Esophagus muscularis mucosa (tissue), 4 donors: ENCODE results near the gene PPIL1. TPM values are rescaled to one million over a fixed set of nuclear protein-coding genes. Genes with fewer than 3 reads are reported as not detected.

Source experiments
- DNase-seq: peaks from one replicate; pipeline ENCODE4 v3.0.0-alpha.2; 2017; ENCODE audit errors: extremely low spot score
- H3K27ac ChIP-seq, 4 donors: fragments of 200-600 bp; sonication (generic); replicated peaks in 1 of 4; 1 replicate in 3 of 4; 2 replicates in 1 of 4; pipeline ENCODE4 v1.5.1; 2016 to 2019; ENCODE audit warnings: mild to moderate bottlenecking in 1 of 4
- H3K27me3 ChIP-seq, 4 donors: fragments of 200-600 bp; sonication (generic); one replicate each; pipeline versions ENCODE4 v1.5.1 to v1.6.0; 2016 to 2019
- H3K36me3 ChIP-seq, 4 donors: fragments of 200-600 bp; sonication (generic); one replicate each; pipeline ENCODE4 v1.5.1; 2016 to 2019
- H3K4me1 ChIP-seq, 4 donors: fragments of 200-600 bp; sonication (generic); one replicate each; pipeline ENCODE4 v1.5.1; 2016 to 2019
- H3K4me3 ChIP-seq, 4 donors: fragments of 200-600 bp; sonication (generic); 1 replicate in 2 of 4; 2 replicates in 2 of 4; pipeline ENCODE4 v1.5.1; 2016 to 2019; ENCODE audit warnings: mild to moderate bottlenecking in 4 of 4, moderate library complexity in 1 of 4
- H3K9me3 ChIP-seq, 4 donors: fragments of 200-600 bp; sonication (generic); 1 replicate in 3 of 4; 2 replicates in 1 of 4; pipeline ENCODE4 v1.5.1; 2016 to 2019
- EP300 ChIP-seq: sonication (generic); formaldehyde crosslinking; IDR thresholded peaks from one replicate; pipeline ENCODE4 v1.6.1; 2017; ENCODE audit warnings: antibody characterized with exemption
- POLR2A ChIP-seq: fragments of 450-650 bp; IDR thresholded peaks from one replicate; pipeline ENCODE4 v1.6.1; 2017; ENCODE audit warnings: antibody characterized with exemption, moderate library complexity, mild to moderate bottlenecking, low read depth
- POLR2AphosphoS5 ChIP-seq, 2 donors: sonication (generic); formaldehyde crosslinking; IDR thresholded peaks; one replicate each; pipeline ENCODE4 v1.6.1; 2017; ENCODE audit warnings: antibody characterized with exemption in 2 of 2
- WGBS: methylation state at CpG from one replicate; pipeline ENCODE4 v1.1.5; 2018; 5-methylcytosine and 5-hydroxymethylcytosine counted together
- intact Hi-C: fragments of 100-400 bp; cut with DNase I; formaldehyde crosslinking; loops from one replicate; pipeline ENCODE4 v1.15.1; 2023
- total RNA-seq, 4 donors: library from RNA; depleted of rRNA; stranded (reverse); fragments of >200 nt; gene quantifications; one replicate each; pipeline versions ENCODE4 v1.1.0 to v1.2.1, GENCODE V29; 2016
- TF ChIP-seq, protein P1 (sequence below), 3 experiments: fragments of 200-600 bp in 2 of 3; fragments of 450-650 bp in 1 of 3; sonication (generic) in 2 of 3; IDR thresholded peaks; one replicate each; pipeline ENCODE4 v1.5.1; 2017 to 2019; ENCODE audit warnings: antibody characterized with exemption in 3 of 3, mild to moderate bottlenecking in 2 of 3, moderate library complexity in 1 of 3

Gene PPIL1
- total RNA-seq, 4 donors from 2014 or later, result 17.6 to 30.3 (median 25.4) TPM

DNA sequence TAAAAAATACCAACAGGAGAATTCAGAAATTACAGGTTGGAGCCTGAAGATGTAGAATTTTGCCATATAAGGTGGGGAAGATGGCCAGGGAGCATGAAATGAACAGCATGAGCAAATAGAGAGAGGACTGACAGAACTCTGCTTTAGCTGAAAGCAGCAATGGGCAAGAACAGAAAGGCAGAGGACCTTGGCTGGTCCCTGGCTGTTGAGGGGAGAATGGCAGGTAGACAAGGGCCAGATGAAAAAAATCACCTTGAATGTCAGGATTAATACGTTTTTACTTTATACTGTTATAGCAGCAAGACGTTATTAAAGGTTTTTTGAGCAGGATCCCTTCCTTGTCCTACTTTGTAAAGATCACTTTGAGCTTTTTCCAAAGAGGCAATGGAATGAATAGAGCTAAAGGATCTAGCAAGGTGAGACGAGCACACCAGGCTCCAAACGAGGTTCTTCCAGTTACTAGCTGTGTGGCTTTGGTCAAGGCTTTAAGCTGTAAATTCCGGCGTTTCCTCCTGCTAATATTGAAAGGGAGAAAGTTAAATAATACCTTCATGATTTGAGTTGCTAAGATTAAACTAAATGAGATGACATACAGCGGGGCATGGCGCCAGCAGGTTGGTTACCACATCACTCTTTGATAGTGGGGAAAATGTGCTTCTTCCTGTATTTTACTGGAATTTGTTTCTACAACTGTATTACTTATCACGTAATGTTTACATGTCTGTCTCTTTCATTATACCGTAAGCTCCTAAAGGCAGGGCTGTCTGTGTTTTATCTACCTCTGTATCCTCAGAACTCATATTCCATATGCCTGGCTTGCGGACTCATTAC is 776 bp downstream of the PPIL1 start:
- 10% methylated on average over 11 of the region's 11 CpGs for WGBS
- intact Hi-C loops, result no loop called here
- H3K36me3 ChIP-seq, result peaks cover 0 to 21% (median 5%) of the 10 kb centered on the region in 4 donors
- peak overlapping the region; percentile 84 to 92 (median 88) for H3K27ac ChIP-seq
- DNase-seq, result no peak
- peaks cover 0 to 3% (median 0%) of the 10 kb centered on the region in 4 donors for H3K27me3 ChIP-seq
- no peak for TF ChIP-seq POLR2AphosphoS5 (IDR thresholded peaks at IDR 0.05)
- TF ChIP-seq, protein P1, sequence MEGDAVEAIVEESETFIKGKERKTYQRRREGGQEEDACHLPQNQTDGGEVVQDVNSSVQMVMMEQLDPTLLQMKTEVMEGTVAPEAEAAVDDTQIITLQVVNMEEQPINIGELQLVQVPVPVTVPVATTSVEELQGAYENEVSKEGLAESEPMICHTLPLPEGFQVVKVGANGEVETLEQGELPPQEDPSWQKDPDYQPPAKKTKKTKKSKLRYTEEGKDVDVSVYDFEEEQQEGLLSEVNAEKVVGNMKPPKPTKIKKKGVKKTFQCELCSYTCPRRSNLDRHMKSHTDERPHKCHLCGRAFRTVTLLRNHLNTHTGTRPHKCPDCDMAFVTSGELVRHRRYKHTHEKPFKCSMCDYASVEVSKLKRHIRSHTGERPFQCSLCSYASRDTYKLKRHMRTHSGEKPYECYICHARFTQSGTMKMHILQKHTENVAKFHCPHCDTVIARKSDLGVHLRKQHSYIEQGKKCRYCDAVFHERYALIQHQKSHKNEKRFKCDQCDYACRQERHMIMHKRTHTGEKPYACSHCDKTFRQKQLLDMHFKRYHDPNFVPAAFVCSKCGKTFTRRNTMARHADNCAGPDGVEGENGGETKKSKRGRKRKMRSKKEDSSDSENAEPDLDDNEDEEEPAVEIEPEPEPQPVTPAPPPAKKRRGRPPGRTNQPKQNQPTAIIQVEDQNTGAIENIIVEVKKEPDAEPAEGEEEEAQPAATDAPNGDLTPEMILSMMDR (IDR thresholded peaks at IDR 0.05), result no peak
- TF ChIP-seq POLR2A, result no peak
- TF ChIP-seq EP300, result no peak
- no peaks in the 10 kb centered on the region for H3K9me3 ChIP-seq
- peaks cover 16 to 20% (median 16%) of the 10 kb centered on the region in 4 donors for H3K4me1 ChIP-seq
- peak overlapping the region; percentile 90 to 98 (median 92) for H3K4me3 ChIP-seq

DNA sequence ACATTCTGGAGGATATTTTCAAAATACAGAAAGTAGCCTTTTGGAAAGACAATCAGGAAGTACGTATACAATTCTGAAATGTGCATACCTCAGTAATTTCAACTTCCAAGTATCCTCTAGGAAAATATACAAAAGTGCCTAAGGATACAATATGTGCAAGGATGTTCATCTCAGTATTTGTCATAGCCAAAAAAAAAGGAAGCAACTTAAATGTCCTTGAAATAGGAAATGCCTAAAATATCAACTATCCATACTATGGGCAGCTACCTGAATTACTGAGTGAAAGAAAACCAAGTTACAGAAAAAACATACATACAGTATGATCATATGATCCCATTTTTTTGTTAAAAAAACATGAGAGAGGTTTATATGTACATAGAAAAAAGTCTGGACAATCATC is 1.5 kb downstream of the PPIL1 start:
- WGBS, result 88% methylated on average over 1 of the region's 1 CpG
- H3K36me3 ChIP-seq, result peaks cover 0 to 23% (median 5%) of the 10 kb centered on the region in 4 donors
- TF ChIP-seq, protein P1 (IDR thresholded peaks at IDR 0.05), result no peak
- TF ChIP-seq POLR2A, result no peak
- TF ChIP-seq EP300, result no peak
- no peak for TF ChIP-seq POLR2AphosphoS5 (IDR thresholded peaks at IDR 0.05)
- peaks cover 16 to 20% (median 16%) of the 10 kb centered on the region in 4 donors for H3K4me1 ChIP-seq
- intact Hi-C loops, result no loop called here
- H3K4me3 ChIP-seq, result no peak overlapping the region
- H3K27me3 ChIP-seq, result no peaks in the 10 kb centered on the region
- H3K27ac ChIP-seq, result no peak overlapping the region
- no peaks in the 10 kb centered on the region for H3K9me3 ChIP-seq
- no peak for DNase-seq

DNA sequence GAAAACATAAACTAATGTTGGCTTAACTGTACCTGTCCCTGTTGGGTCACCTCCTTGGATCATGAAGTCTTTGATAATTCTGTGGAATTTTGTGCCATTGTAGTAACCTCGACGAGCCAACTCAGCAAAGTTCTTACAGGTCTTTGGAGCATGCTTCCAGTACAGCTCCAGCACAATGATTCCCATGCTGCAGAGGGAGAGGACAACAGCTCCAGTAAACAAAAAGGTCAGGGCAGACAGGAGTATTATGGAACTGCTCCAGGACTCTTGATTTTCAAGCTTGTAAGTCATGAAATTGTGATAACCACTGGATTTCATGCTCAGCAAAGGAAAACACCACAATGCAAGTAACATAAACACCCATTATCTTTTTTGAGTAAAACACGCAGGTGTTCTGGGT is 2.9 kb downstream of the PPIL1 start:
- H3K36me3 ChIP-seq, result peaks cover 0 to 32% (median 5%) of the 10 kb centered on the region in 4 donors
- H3K9me3 ChIP-seq, result no peaks in the 10 kb centered on the region
- H3K27me3 ChIP-seq, result no peaks in the 10 kb centered on the region
- 94% methylated on average over 3 of the region's 3 CpGs for WGBS
- H3K4me1 ChIP-seq, result peaks cover 16 to 20% (median 16%) of the 10 kb centered on the region in 4 donors
- no peak overlapping the region for H3K27ac ChIP-seq
- intact Hi-C loops, result no loop called here
- no peak for DNase-seq
- TF ChIP-seq POLR2AphosphoS5 (IDR thresholded peaks at IDR 0.05), result no peak
- TF ChIP-seq, protein P1 (IDR thresholded peaks at IDR 0.05), result no peak
- no peak for TF ChIP-seq EP300
- TF ChIP-seq POLR2A, result no peak
- no peak overlapping the region for H3K4me3 ChIP-seq

DNA sequence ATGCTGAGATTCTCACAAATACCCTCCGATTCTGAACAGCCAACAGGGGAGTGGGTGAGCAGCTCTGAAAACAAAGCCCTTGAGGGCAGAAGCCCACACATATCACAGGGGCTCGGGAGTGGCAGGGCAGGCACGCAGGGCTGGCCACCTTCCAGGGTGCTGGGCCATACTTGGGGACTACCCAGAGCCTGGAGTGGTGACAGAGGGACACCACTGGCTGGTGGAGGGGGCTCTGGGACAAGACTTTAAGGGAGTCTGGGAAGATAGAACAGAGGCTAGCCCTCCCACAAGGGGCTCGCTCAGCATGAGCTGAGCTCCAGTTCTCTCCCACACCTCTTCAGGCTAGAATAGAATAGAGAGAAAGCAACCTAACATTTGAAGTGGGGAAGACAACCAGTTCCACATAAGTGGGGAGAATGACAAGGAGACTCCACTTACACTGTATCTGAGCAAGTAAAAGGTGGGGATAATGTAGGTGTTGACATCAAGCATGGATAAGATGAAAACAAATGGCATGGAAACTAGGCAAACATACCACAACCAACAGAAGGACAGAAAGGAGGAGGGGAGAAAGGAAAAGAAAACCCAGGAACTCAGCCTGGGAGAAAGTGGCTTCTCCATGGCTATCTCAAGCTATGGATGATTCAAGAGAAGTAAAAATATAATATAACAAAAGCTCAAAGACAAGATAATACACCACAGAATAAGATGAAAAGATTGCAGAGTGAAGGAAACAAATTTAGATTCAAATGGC is 7.0 kb downstream of the PPIL1 start:
- H3K9me3 ChIP-seq, result no peaks in the 10 kb centered on the region
- H3K27me3 ChIP-seq, result no peaks in the 10 kb centered on the region
- DNase-seq, result no peak
- peaks cover 0 to 49% (median 6%) of the 10 kb centered on the region in 4 donors for H3K36me3 ChIP-seq
- no peak overlapping the region for H3K27ac ChIP-seq
- 78% methylated on average over 4 of the region's 4 CpGs for WGBS
- TF ChIP-seq POLR2A (no peak), POLR2AphosphoS5 (IDR thresholded peaks at IDR 0.05) (no peak), EP300 (no peak)
- TF ChIP-seq, protein P1 (IDR thresholded peaks at IDR 0.05), result no peak
- intact Hi-C loops, result no loop called here
- peaks cover 0 to 9% (median 0%) of the 10 kb centered on the region in 4 donors for H3K4me1 ChIP-seq
- H3K4me3 ChIP-seq, result no peak overlapping the region
